Astrocyte (in vitro differentiated cells and primary cell): ENCODE data around the gene GTF2IRD1. TPM values are rescaled to one million over a fixed set of nuclear protein-coding genes. Genes with fewer than 3 reads are reported as not detected.

Source experiments
- DNase-seq: peaks from one replicate; pipeline ENCODE4 v3.0.0-alpha.2; 2010; ENCODE audit warnings: low read depth
- FAIRE-seq: peaks from 2 replicates; lab custom pipeline; 2011; peaks lifted over from hg19 to GRCh38; lab: Jason Lieb, UNC
- H2AFZ ChIP-seq: 2 replicates; pipeline ENCODE4 v1.6.0; 2012; ENCODE audit warnings: low read depth, low read length, inconsistent platforms
- H3K27ac ChIP-seq: 2 replicates; pipeline ENCODE4 v1.5.1; 2011; ENCODE audit warnings: low read depth, low read length, inconsistent platforms
- H3K27me3 ChIP-seq: 2 replicates; pipeline ENCODE4 v1.6.0; 2011; ENCODE audit warnings: low read length, inconsistent platforms; ENCODE audit not compliant: insufficient read depth
- H3K36me3 ChIP-seq: 2 replicates; pipeline ENCODE4 v1.5.1; 2011; ENCODE audit warnings: low read length, inconsistent platforms; ENCODE audit not compliant: insufficient read depth
- H3K4me1 ChIP-seq: 2 replicates; pipeline ENCODE4 v1.5.1; 2011; ENCODE audit warnings: low read length, inconsistent platforms; ENCODE audit not compliant: insufficient read depth
- H3K4me2 ChIP-seq: 2 replicates; pipeline ENCODE4 v1.6.0; 2012; ENCODE audit warnings: low read length, inconsistent platforms
- H3K4me3 ChIP-seq: 2 replicates; pipeline ENCODE4 v1.5.1; 2011; ENCODE audit warnings: low read depth, mild to moderate bottlenecking, low read length, inconsistent platforms; ENCODE audit not compliant: insufficient read depth
- H3K79me2 ChIP-seq: 2 replicates; pipeline ENCODE4 v1.6.0; 2012; ENCODE audit warnings: mild to moderate bottlenecking, low read length, inconsistent platforms; ENCODE audit not compliant: insufficient read depth
- H3K9ac ChIP-seq: 2 replicates; pipeline ENCODE4 v1.6.0; 2012; ENCODE audit warnings: mild to moderate bottlenecking, low read length, inconsistent platforms
- H3K9me3 ChIP-seq: 2 replicates; pipeline ENCODE4 v1.5.1; 2012; ENCODE audit warnings: low read depth, mild to moderate bottlenecking, low read length, inconsistent platforms; ENCODE audit not compliant: insufficient read depth
- H4K20me1 ChIP-seq: 2 replicates; pipeline ENCODE4 v1.6.0; 2012; ENCODE audit warnings: low read length, inconsistent platforms; ENCODE audit not compliant: insufficient read depth
- H3K27ac Mint-ChIP-seq: one replicate; pipeline ENCODE4 v1.8.0; 2021; ENCODE audit warnings: mild to moderate bottlenecking, mixed read lengths; ENCODE audit not compliant: unreplicated experiment
- H3K27me3 Mint-ChIP-seq: one replicate; pipeline ENCODE4 v1.8.0; 2021; ENCODE audit warnings: low read depth, mixed read lengths; ENCODE audit not compliant: unreplicated experiment
- H3K36me3 Mint-ChIP-seq: one replicate; pipeline ENCODE4 v1.8.0; 2021; ENCODE audit warnings: low read depth, mixed read lengths; ENCODE audit not compliant: unreplicated experiment
- H3K4me1 Mint-ChIP-seq: one replicate; pipeline ENCODE4 v1.8.0; 2021; ENCODE audit warnings: low read depth, mixed read lengths; ENCODE audit not compliant: unreplicated experiment
- H3K4me3 Mint-ChIP-seq: one replicate; pipeline ENCODE4 v1.8.0; 2021; ENCODE audit warnings: mild to moderate bottlenecking, moderate library complexity, mixed read lengths; ENCODE audit not compliant: unreplicated experiment
- H3K9me3 Mint-ChIP-seq: one replicate; pipeline ENCODE4 v1.8.0; 2021; ENCODE audit warnings: mild to moderate bottlenecking, mixed read lengths; ENCODE audit not compliant: unreplicated experiment
- EZH2 ChIP-seq: IDR thresholded peaks from 2 replicates; pipeline ENCODE4 v1.6.1; 2012; ENCODE audit warnings: mild to moderate bottlenecking, low read length, inconsistent platforms; ENCODE audit not compliant: insufficient read depth
- total RNA-seq: library from RNA; stranded (reverse); gene quantifications from 2 replicates; pipeline ENCODE4 v1.2.1, GENCODE V29; 2021
- TF ChIP-seq, protein P1 (sequence below): IDR thresholded peaks from 2 replicates; pipeline ENCODE4 v1.5.1; 2011; ENCODE audit warnings: low read depth, mild to moderate bottlenecking, inconsistent platforms, low read length, moderate library complexity; ENCODE audit not compliant: insufficient read depth

The GTF2IRD1 gene
- total RNA-seq, 1 donor from 2014 or later = 19.3 TPM

DNA sequence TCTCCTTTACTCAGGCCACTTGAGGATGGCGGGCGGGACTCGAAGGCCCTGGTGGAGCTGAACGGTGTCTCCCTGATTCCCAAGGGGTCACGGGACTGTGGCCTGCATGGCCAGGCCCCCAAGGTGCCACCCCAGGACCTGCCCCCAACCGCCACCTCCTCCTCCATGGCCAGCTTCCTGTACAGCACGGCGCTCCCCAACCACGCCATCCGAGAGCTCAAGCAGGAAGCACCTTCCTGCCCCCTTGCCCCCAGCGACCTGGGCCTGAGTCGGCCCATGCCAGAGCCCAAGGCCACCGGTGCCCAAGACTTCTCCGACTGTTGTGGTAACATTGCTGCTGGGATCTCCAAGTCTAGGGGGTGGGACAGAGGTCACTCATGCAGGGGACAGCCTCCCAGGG lies 65.7 kb downstream of the GTF2IRD1 start:
- peaks cover 13% of the 10 kb centered on the region for H3K36me3 ChIP-seq
- H3K9me3 Mint-ChIP-seq = no peaks in the 10 kb centered on the region

DNA sequence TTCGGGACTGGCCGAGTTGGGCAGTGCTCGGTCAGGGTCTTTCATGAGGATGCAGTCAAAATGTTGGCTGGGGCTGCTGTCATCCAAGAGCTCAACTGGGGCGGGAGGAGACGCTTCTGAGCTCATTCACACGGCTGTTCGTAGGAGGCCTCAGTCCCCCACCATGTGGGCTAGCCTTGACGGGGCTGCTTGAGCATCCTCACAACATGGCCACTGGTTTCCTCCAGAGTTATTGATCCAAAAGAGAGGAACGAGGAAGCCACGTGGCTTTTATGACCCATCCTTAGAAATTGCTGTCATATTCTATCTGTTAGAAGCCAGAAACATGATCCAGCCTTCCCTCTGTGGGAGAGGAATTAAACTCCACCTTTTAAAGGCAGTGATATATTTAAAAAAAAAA lies 68.1 kb downstream of the GTF2IRD1 start:
- H3K4me1 ChIP-seq = no peaks in the 10 kb centered on the region
- H3K27ac ChIP-seq = no peak overlapping the region
- no peak overlapping the region for H3K4me2 ChIP-seq
- no peak for DNase-seq
- no peaks in the 10 kb centered on the region for H3K27me3 Mint-ChIP-seq
- no peaks in the 10 kb centered on the region for H3K9me3 Mint-ChIP-seq
- H3K36me3 Mint-ChIP-seq = peaks cover 22% of the 10 kb centered on the region
- H3K9ac ChIP-seq = no peak overlapping the region
- FAIRE-seq = no peak
- no peak overlapping the region for H3K27ac Mint-ChIP-seq
- H2AFZ ChIP-seq = no peak overlapping the region
- H3K4me1 Mint-ChIP-seq = peaks cover 3% of the 10 kb centered on the region
- no peaks in the 10 kb centered on the region for H4K20me1 ChIP-seq
- H3K4me3 Mint-ChIP-seq = no peak overlapping the region
- no peak for TF ChIP-seq EZH2
- TF ChIP-seq, protein P1, sequence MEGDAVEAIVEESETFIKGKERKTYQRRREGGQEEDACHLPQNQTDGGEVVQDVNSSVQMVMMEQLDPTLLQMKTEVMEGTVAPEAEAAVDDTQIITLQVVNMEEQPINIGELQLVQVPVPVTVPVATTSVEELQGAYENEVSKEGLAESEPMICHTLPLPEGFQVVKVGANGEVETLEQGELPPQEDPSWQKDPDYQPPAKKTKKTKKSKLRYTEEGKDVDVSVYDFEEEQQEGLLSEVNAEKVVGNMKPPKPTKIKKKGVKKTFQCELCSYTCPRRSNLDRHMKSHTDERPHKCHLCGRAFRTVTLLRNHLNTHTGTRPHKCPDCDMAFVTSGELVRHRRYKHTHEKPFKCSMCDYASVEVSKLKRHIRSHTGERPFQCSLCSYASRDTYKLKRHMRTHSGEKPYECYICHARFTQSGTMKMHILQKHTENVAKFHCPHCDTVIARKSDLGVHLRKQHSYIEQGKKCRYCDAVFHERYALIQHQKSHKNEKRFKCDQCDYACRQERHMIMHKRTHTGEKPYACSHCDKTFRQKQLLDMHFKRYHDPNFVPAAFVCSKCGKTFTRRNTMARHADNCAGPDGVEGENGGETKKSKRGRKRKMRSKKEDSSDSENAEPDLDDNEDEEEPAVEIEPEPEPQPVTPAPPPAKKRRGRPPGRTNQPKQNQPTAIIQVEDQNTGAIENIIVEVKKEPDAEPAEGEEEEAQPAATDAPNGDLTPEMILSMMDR = no peak
- no peaks in the 10 kb centered on the region for H3K27me3 ChIP-seq
- no peaks in the 10 kb centered on the region for H3K79me2 ChIP-seq
- peaks cover 3% of the 10 kb centered on the region for H3K9me3 ChIP-seq
- H3K4me3 ChIP-seq = no peak overlapping the region
- peaks cover 13% of the 10 kb centered on the region for H3K36me3 ChIP-seq

More for the DNA sequence above, 65.7 kb downstream of the GTF2IRD1 start:
- Histone ChIP-seq H3K27ac (no peak overlapping the region), H3K9ac (no peak overlapping the region), H4K20me1 (peaks cover 4% of the 10 kb centered on the region), H3K9me3 (peaks cover 3% of the 10 kb centered on the region), H3K4me3 (no peak overlapping the region), H2AFZ (no peak overlapping the region), H3K79me2 (no peaks in the 10 kb centered on the region), H3K27me3 (no peaks in the 10 kb centered on the region), H3K4me1 (no peaks in the 10 kb centered on the region), H3K4me2 (no peak overlapping the region)
- DNase-seq = no peak
- H3K27ac Mint-ChIP-seq = no peak overlapping the region
- H3K4me1 Mint-ChIP-seq = no peaks in the 10 kb centered on the region
- no peak for TF ChIP-seq EZH2
- TF ChIP-seq, protein P1 = no peak
- H3K36me3 Mint-ChIP-seq = peaks cover 25% of the 10 kb centered on the region
- no peak overlapping the region for H3K4me3 Mint-ChIP-seq
- H3K27me3 Mint-ChIP-seq = no peaks in the 10 kb centered on the region
- FAIRE-seq = no peak

DNA sequence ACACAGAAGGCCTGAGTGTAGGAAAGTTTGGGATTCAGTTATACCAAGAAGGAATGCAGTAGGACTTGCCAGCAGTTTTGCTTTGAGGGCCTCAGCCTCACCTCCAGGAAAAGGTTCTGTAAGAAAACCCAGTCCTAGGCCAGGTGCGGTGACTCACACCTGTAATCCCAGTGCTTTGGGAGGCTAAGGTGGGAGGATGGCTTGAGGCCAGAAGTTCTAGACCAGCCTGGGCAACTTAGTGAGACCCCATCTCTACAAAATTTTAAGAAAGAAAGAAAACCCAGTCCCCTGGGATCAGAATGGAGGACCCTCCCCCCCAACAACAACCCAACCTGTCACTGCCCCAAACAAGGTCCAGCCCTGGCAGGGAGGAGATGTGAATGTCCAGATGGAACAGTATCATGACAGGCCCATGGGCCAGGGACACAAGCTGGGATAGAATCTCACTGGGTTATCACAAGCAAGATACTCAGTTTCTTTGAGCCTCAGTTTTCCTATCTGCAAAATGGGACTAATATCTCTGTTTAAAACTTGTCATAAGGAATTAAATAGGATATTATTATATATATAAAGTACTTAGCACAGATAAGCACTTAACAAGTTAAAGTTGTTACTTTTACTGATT lies 68.7 kb downstream of the GTF2IRD1 start:
- peaks cover 3% of the 10 kb centered on the region for H3K4me1 Mint-ChIP-seq
- Histone ChIP-seq H3K4me2 (no peak overlapping the region), H3K4me1 (no peaks in the 10 kb centered on the region), H3K27me3 (no peaks in the 10 kb centered on the region), H3K9me3 (peaks cover 3% of the 10 kb centered on the region), H2AFZ (no peak overlapping the region), H3K4me3 (no peak overlapping the region), H4K20me1 (no peaks in the 10 kb centered on the region), H3K79me2 (no peaks in the 10 kb centered on the region), H3K27ac (no peak overlapping the region), H3K36me3 (peaks cover 13% of the 10 kb centered on the region), H3K9ac (no peak overlapping the region)
- no peak overlapping the region for H3K27ac Mint-ChIP-seq
- no peak for TF ChIP-seq EZH2
- TF ChIP-seq, protein P1 = no peak
- H3K27me3 Mint-ChIP-seq = no peaks in the 10 kb centered on the region
- DNase-seq = no peak
- peaks cover 23% of the 10 kb centered on the region for H3K36me3 Mint-ChIP-seq
- no peak for FAIRE-seq
- H3K9me3 Mint-ChIP-seq = no peaks in the 10 kb centered on the region
- H3K4me3 Mint-ChIP-seq = no peak overlapping the region
